HCT116 (cell line): ENCODE data around the gene P2RY13. TPM values are rescaled to one million over a fixed set of nuclear protein-coding genes. Genes with fewer than 3 reads are reported as not detected.

Experiments
- ATAC-seq: fragments of 200-7000 bp; cut with Tn5 transposase; 2 replicates; pipeline ENCODE4 v1.9.1; 2020; ENCODE audit warnings: mild to moderate bottlenecking, moderate library complexity
- BruUV-seq: library from RNA; stranded (reverse); fragments of 400-500 nt; replicated peaks from 2 replicates; lab custom pipeline; 2021; lab: Mats Ljungman, UMichigan
- CTCF ChIA-PET: fragments of 300-600 bp; sonication (Branson Sonifier 250); formaldehyde crosslinking; loops from one replicate; lab custom pipeline; 2021; ENCODE audit warnings: antibody characterized with exemption; lab: Charles Lee
- POLR2A ChIA-PET: fragments of 300-600, 350-600 bp; sonication (Branson Sonifier 250); formaldehyde crosslinking; loops from one replicate; lab custom pipeline; 2021; ENCODE audit warnings: antibody characterized with exemption; lab: Charles Lee
- RAD21 ChIA-PET, 2 experiments: fragments of 300-600 bp; sonication (Branson Sonifier 250); formaldehyde crosslinking; loops; one replicate each; lab custom pipeline; 2023; ENCODE audit warnings: low total read pairs in 2 of 2; ENCODE audit not compliant: uncharacterized antibody in 2 of 2, unreplicated experiment in 2 of 2, low non-redundant PET in 1 of 2; lab: Charles Lee
- DNase-seq: peaks from one replicate; pipeline ENCODE4 v3.0.0-alpha.2; 2010; ENCODE audit warnings: low read depth, low spot score
- H2AFZ ChIP-seq: fragments of 200-600 bp; shearing (Covaris generic), sonication (generic); 2 replicates; pipeline ENCODE4 v1.6.1; 2017; ENCODE audit warnings: low read depth, mixed run types, mixed read lengths, antibody characterized with exemption, low read length; ENCODE audit not compliant: poor library complexity, severe bottlenecking
- H3K27ac ChIP-seq: 2 replicates; pipeline ENCODE4 v1.5.1; 2012; ENCODE audit warnings: low read depth, low read length
- H3K27me3 ChIP-seq: fragments of 200-600 bp; sonication (generic); 2 replicates; pipeline ENCODE4 v1.6.1; 2016; ENCODE audit warnings: mixed run types, low read length, mixed read lengths; ENCODE audit not compliant: insufficient read depth
- H3K36me3 ChIP-seq, 2 experiments: fragments of 200-500 bp in 1 of 2; fragments of 200-600 bp in 1 of 2; sonication (Bioruptor generic) in 1 of 2; sonication (generic) in 1 of 2; 2 replicates each; pipeline versions ENCODE4 v1.5.1 to v1.6.1; 2014 to 2016; ENCODE audit warnings: low read length in 2 of 2, inconsistent platforms in 1 of 2, mixed read lengths in 1 of 2, mixed run types in 1 of 2; ENCODE audit not compliant: insufficient read depth in 2 of 2, control insufficient read depth in 1 of 2
- H3K4me1 ChIP-seq, 2 experiments: fragments of 200-600 bp in 1 of 2; sonication (generic) in 1 of 2; 2 replicates each; pipeline versions ENCODE4 v1.5.1 to v1.6.1; 2012 to 2017; ENCODE audit warnings: low read length in 2 of 2, inconsistent platforms in 1 of 2, mild to moderate bottlenecking in 1 of 2, mixed read lengths in 1 of 2, mixed run types in 1 of 2, moderate library complexity in 1 of 2; ENCODE audit not compliant: insufficient read depth in 2 of 2, control insufficient read depth in 1 of 2
- H3K4me2 ChIP-seq: fragments of 200-600 bp; sonication (generic); 2 replicates; pipeline ENCODE4 v1.6.1; 2017; ENCODE audit warnings: mixed run types, low read length, mixed read lengths
- H3K4me3 ChIP-seq, 2 experiments: fragments of 200-600 bp in 1 of 2; sonication (generic) in 1 of 2; replicated peaks in 1 of 2; 2 replicates each; pipeline ENCODE4 v1.5.1; 2011 to 2016; ENCODE audit warnings: low read length in 2 of 2, control low read depth in 1 of 2, low read depth in 1 of 2, mild to moderate bottlenecking in 1 of 2, mixed read lengths in 1 of 2, mixed run types in 1 of 2
- H3K79me2 ChIP-seq: fragments of 200-600 bp; sonication (generic); 2 replicates; pipeline ENCODE4 v1.6.1; 2017; ENCODE audit warnings: mild to moderate bottlenecking, mixed run types, low read length, moderate library complexity, mixed read lengths; ENCODE audit not compliant: insufficient read depth
- H3K9ac ChIP-seq: fragments of 200-600 bp; sonication (generic); 2 replicates; pipeline ENCODE4 v1.6.1; 2016; ENCODE audit warnings: low read length, mixed read lengths
- H3K9me2 ChIP-seq: fragments of 200-600 bp; sonication (generic), shearing (Covaris generic); 2 replicates; pipeline ENCODE4 v1.6.1; 2017; ENCODE audit warnings: mixed run types, mild to moderate bottlenecking, moderate library complexity; ENCODE audit not compliant: insufficient read depth
- H3K9me3 ChIP-seq, 2 experiments: fragments of 200-500 bp in 1 of 2; fragments of 200-600 bp in 1 of 2; sonication (Bioruptor generic) in 1 of 2; sonication (generic) in 1 of 2; 2 replicates each; pipeline ENCODE4 v1.6.1; 2014 to 2017; ENCODE audit warnings: low read length in 2 of 2, mixed read lengths in 2 of 2, inconsistent platforms in 1 of 2, low read depth in 1 of 2, mild to moderate bottlenecking in 1 of 2, mixed run types in 1 of 2, moderate library complexity in 1 of 2; ENCODE audit not compliant: control insufficient read depth in 1 of 2, insufficient read depth in 1 of 2
- H4K20me1 ChIP-seq: fragments of 200-600 bp; sonication (generic), shearing (Covaris generic); 2 replicates; pipeline ENCODE4 v1.6.1; 2017; ENCODE audit warnings: mixed run types, mild to moderate bottlenecking, moderate library complexity; ENCODE audit not compliant: insufficient read depth
- ATF3 ChIP-seq: IDR thresholded peaks from 2 replicates; pipeline ENCODE4 v1.6.1; 2012
- CBX3 ChIP-seq: IDR thresholded peaks from 2 replicates; pipeline ENCODE4 v1.6.1; 2012; ENCODE audit warnings: low read depth
- CEBPB ChIP-seq: IDR thresholded peaks from 2 replicates; pipeline ENCODE4 v1.6.1; 2012; ENCODE audit warnings: low read depth
- CTCF ChIP-seq, 3 experiments: fragments of 200-600 bp in 1 of 3; sonication (generic) in 1 of 3; IDR thresholded peaks in 2 of 3; conservative IDR thresholded peaks in 1 of 3; 2 replicates each; pipeline ENCODE4 v1.5.1; 2012 to 2017; ENCODE audit warnings: low read depth in 2 of 3, low read length in 2 of 3, antibody characterized with exemption in 1 of 3, borderline replicate concordance in 1 of 3, control low read depth in 1 of 3, mild to moderate bottlenecking in 1 of 3, mixed read lengths in 1 of 3, mixed run types in 1 of 3, moderate library complexity in 1 of 3; ENCODE audit not compliant: insufficient read depth in 1 of 3
- EGR1 ChIP-seq: IDR thresholded peaks from 2 replicates; pipeline ENCODE4 v1.6.1; 2012; ENCODE audit warnings: low read depth
- FOSL1 ChIP-seq: IDR thresholded peaks from 2 replicates; pipeline ENCODE4 v1.6.1; 2012; ENCODE audit warnings: low read depth
- JUND ChIP-seq: IDR thresholded peaks from 2 replicates; pipeline ENCODE4 v1.6.1; 2012
- POLR2A ChIP-seq: IDR thresholded peaks from 2 replicates; pipeline ENCODE4 v1.7.0; 2011; ENCODE audit warnings: borderline replicate concordance; ENCODE audit not compliant: insufficient read depth, insufficient read length; ENCODE audit errors: extremely low read depth
- RAD21 ChIP-seq: IDR thresholded peaks from 2 replicates; pipeline ENCODE4 v1.6.1; 2012; ENCODE audit warnings: low read depth, mild to moderate bottlenecking
- SIN3A ChIP-seq: IDR thresholded peaks from 2 replicates; pipeline ENCODE4 v1.6.1; 2012; ENCODE audit warnings: low read depth
- SRF ChIP-seq: IDR thresholded peaks from 2 replicates; pipeline ENCODE4 v1.6.1; 2012; ENCODE audit warnings: low read depth
- TCF7L2 ChIP-seq: IDR thresholded peaks from 2 replicates; pipeline ENCODE4 v1.7.0; 2011; ENCODE audit warnings: borderline replicate concordance, inconsistent platforms; ENCODE audit not compliant: insufficient read depth, insufficient read length; ENCODE audit errors: extremely low read depth
- YY1 ChIP-seq: IDR thresholded peaks from 2 replicates; pipeline ENCODE4 v1.6.1; 2011; ENCODE audit warnings: low read length, low read depth, moderate library complexity, mild to moderate bottlenecking; ENCODE audit not compliant: insufficient replicate concordance; ENCODE audit errors: extremely low read depth
- ZBTB33 ChIP-seq: IDR thresholded peaks from 2 replicates; pipeline ENCODE4 v1.6.1; 2011; ENCODE audit warnings: mild to moderate bottlenecking, low read length, moderate library complexity; ENCODE audit not compliant: insufficient replicate concordance; ENCODE audit errors: extremely low read depth
- ZFX ChIP-seq: fragments of 450-650 bp; IDR thresholded peaks from 2 replicates; pipeline ENCODE4 v1.6.1; 2017
- intact Hi-C: fragments of 100-400 bp; cut with micrococcal nuclease; formaldehyde crosslinking; loops from 2 replicates; pipeline ENCODE4 v1.10.0; 2022
- total RNA-seq: library from RNA; stranded (reverse); gene quantifications from one replicate; pipeline ENCODE4 v1.2.1, GENCODE V29; 2021; ENCODE audit not compliant: unreplicated experiment

Gene P2RY13
- total RNA-seq, 1 experiment from 2014 or later: not detected

GRCh38 chr3:151290673-151291072, 38.7 kb downstream of the P2RY13 start:
- Histone ChIP-seq H3K27me3 (no peaks in the 10 kb centered on the region), H3K9me3 (no peaks in the 10 kb centered on the region), H3K4me2 (no peak overlapping the region), H3K79me2 (no peaks in the 10 kb centered on the region), H3K9me2 (no peaks in the 10 kb centered on the region), H3K27ac (no peak overlapping the region), H3K4me1 (no peaks in the 10 kb centered on the region), H2AFZ (no peak overlapping the region), H4K20me1 (no peaks in the 10 kb centered on the region), H3K4me3 (no peak overlapping the region), H3K9ac (no peak overlapping the region), H3K36me3 (no peaks in the 10 kb centered on the region)
- ChIA-PET POLR2A (no interaction called here), RAD21 (interaction anchor here in 1 of 2 experiments (1.0 kb wide), 1 partner anchor 548 kb away, joined by 3 read pairs; no protein-coding TSS in a partner anchor), CTCF (interaction anchor here (0.9 kb wide), 1 partner anchor 8 kb away, joined by 3 read pairs; no protein-coding TSS in a partner anchor)
- ATAC-seq: no peak
- TF ChIP-seq CEBPB (no peak), CTCF (IDR thresholded peaks at IDR 0.05 in 2 of 3, conservative IDR thresholded peaks at IDR 0.05 in 1 of 3; ENCODE audit: borderline replicate concordance in 1 of 3, insufficient read depth in 1 of 3, low read depth in 2 of 3, low read length in 2 of 3) (peak; percentile 28 to 76 (median 68); a peak in 5 of 6 replicates), SRF (no peak), FOSL1 (no peak), POLR2A (no peak), EGR1 (no peak), TCF7L2 (no peak), YY1 (no peak), ZBTB33 (no peak), SIN3A (no peak), JUND (no peak), ATF3 (no peak), CBX3 (no peak), RAD21 (peak; percentile 90), ZFX (no peak)
- peak; percentile 29 for DNase-seq
- intact Hi-C loops: loop anchor here (1.0 to 5.0 kb wide), 5 partner anchors 38 to 628 kb away; no protein-coding TSS in a partner anchor
- no TSS peak for BruUV-seq
